Measurements from ENCODE around the gene ANKMY1. TPM values are rescaled to one million over a fixed set of nuclear protein-coding genes. Genes with fewer than 3 reads are reported as not detected.

The ANKMY1 gene
- total RNA-seq, 4 donors from 2014 or later, result 13.3 to 40.8 (median 22.0) TPM

DNA sequence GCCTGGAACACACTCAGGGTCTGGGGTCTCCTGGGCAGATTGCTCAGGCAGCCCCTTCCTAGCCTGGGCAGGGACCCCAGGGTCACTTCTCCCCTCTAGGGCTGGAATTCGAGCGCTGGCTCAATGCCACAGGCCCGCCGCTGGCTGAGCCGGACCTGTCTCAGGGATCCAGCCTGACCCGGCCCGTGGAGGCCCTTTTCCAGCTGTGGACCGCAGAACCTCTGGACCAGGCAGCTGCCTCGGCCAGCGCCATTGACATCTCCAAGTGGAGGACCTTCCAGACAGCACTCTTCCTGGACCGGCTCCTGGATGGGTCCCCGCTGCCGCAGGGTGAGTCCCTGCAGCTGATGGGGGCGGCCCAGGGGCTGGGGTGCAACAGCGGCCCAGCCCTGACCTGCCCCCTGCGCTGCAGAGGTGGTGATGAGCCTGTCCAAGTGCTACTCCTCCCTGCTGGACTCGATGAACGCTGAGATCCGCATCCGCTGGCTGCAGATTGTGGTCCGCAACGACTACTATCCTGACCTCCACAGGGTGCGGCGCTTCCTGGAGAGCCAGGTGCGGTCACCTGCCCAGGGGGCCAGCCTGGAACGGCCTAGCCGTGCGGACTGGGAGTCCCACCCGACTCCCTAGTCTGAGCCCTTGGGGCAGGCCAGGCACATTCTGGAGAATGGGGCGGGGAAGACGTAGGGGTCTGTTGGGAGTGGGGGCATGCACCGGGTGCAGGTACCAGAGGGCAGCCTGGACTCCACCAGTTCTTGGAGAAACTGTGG, 18.8 kb upstream of the ANKMY1 start:
- DNase-seq, result no peak
- no peak for TF ChIP-seq POLR2A (IDR thresholded peaks at IDR 0.05)
- TF ChIP-seq, protein P1, sequence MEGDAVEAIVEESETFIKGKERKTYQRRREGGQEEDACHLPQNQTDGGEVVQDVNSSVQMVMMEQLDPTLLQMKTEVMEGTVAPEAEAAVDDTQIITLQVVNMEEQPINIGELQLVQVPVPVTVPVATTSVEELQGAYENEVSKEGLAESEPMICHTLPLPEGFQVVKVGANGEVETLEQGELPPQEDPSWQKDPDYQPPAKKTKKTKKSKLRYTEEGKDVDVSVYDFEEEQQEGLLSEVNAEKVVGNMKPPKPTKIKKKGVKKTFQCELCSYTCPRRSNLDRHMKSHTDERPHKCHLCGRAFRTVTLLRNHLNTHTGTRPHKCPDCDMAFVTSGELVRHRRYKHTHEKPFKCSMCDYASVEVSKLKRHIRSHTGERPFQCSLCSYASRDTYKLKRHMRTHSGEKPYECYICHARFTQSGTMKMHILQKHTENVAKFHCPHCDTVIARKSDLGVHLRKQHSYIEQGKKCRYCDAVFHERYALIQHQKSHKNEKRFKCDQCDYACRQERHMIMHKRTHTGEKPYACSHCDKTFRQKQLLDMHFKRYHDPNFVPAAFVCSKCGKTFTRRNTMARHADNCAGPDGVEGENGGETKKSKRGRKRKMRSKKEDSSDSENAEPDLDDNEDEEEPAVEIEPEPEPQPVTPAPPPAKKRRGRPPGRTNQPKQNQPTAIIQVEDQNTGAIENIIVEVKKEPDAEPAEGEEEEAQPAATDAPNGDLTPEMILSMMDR (IDR thresholded peaks at IDR 0.05), result no peak
- Histone ChIP-seq H3K36me3 (no peaks in the 10 kb centered on the region), H3K27ac (no peak overlapping the region), H3K4me3 (no peak overlapping the region), H3K4me1 (peaks cover 0 to 5% of the 10 kb centered on the region in 2 donors), H3K9me3 (no peaks in the 10 kb centered on the region), H3K27me3 (no peaks in the 10 kb centered on the region)
- intact Hi-C loops (cut with DNase I; ENCODE audit: low total_unique reads), result no loop called here

DNA sequence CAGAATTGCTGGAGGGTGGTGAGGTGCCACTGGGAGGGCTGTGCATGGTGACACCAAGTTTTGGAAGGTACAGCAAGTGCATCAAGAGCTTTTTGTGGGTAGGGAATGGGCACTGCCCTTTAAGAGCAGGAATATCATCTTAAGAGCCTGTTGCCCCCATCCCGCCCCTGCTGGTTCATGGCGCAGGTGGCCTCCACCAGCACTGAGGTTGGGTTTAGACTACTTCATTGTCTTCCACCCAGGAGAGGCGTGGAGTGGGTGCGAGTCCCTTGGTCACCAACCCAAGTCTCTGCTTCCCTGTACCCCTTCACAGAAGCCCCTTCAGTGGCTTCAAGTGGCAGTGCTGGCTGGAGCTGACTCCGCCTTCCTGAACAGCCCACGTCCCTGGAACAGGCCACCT, 18.2 kb upstream of the ANKMY1 start:
- Histone ChIP-seq H3K4me3 (no peak overlapping the region), H3K27ac (no peak overlapping the region), H3K27me3 (no peaks in the 10 kb centered on the region), H3K36me3 (no peaks in the 10 kb centered on the region), H3K4me1 (peaks cover 0 to 5% of the 10 kb centered on the region in 2 donors), H3K9me3 (no peaks in the 10 kb centered on the region)
- intact Hi-C loops (cut with DNase I; ENCODE audit: low total_unique reads), result no loop called here
- no peak for DNase-seq
- TF ChIP-seq, protein P1 (IDR thresholded peaks at IDR 0.05), result no peak
- no peak for TF ChIP-seq POLR2A (IDR thresholded peaks at IDR 0.05)

DNA sequence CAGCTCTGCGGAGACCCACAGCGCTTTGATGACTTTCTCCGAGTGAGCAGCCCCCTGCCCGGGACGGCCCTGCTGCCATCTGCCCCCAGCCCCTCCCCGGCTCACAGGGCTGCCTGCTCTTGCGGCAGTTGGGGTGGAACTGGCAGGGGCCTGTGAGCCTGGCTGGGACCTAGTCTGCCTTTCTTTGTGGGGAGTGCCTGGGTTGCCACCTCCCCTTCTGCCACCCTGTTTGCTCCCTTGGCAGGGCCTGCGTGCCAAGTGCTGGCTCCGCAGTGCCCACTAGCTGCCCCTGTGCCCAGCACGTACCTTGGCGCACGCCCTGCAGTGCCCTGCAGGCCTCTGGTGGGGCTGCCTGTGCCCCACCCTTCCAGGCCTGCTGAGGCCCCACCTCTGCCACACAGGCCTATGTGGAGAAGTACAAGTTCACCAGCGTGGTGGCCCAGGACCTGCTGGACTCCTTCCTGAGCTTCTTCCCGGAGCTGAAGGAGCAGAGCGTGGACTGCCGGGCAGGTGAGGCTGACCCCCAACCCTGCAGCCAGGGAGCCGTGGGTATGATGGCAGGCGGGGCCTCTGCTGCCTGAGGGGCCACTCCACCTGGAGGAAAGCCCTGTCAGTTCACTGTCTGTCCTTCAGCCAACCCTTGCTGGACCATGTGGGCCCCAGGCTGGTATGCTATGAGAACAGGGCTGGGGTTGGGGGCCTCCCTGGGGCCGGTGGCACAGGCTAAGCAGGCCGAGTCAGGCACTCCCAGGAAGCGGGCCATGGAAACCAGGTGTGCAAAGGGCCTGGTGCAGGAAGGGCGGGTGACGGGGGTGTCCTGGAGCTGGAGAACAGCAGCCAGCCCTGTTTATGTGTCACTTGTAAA, 17.5 kb upstream of the ANKMY1 start:
- peaks cover 0 to 5% of the 10 kb centered on the region in 2 donors for H3K4me1 ChIP-seq
- no peak overlapping the region for H3K4me3 ChIP-seq
- DNase-seq, result no peak
- TF ChIP-seq, protein P1 (IDR thresholded peaks at IDR 0.05), result no peak
- TF ChIP-seq POLR2A (IDR thresholded peaks at IDR 0.05), result no peak
- no peaks in the 10 kb centered on the region for H3K27me3 ChIP-seq
- H3K27ac ChIP-seq, result no peak overlapping the region
- intact Hi-C loops (cut with DNase I; ENCODE audit: low total_unique reads), result no loop called here
- no peaks in the 10 kb centered on the region for H3K9me3 ChIP-seq
- H3K36me3 ChIP-seq, result no peaks in the 10 kb centered on the region

DNA sequence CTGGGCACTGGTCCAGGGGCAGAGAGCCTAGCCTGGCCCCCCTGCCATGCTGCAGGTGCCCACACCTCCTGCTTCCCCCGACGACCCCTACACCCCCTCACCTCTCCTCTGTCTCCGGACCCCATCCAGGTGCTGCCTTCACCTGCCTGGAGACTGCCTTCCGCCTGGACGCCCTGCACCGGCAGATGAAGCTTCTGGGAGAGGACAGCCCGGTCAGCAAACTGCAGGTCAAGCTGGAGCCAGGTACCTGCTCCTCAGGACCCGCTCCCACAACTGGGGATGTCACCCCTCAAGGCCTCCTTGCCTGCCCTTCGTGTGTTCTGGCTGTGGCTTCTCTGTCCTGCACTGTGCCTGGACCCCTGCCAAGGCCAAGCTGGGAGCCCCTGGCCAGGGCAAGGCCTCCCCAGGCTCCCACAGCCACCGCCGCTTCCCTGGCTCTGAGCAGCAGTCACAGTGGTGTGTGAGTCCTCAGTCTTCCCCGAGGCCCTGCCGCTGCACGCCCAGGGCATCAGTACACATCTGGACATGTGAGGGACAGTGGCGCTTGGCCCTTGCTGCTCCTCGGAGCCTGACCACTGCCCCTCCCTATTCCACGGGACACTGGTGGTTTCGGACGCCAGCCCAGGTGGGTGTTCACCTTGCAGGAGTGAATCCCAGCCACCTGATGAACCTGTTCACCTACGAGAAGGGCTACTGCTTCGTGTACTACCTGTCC, 16.8 kb upstream of the ANKMY1 start:
- TF ChIP-seq POLR2A (IDR thresholded peaks at IDR 0.05), result no peak
- TF ChIP-seq, protein P1 (IDR thresholded peaks at IDR 0.05), result no peak
- no peaks in the 10 kb centered on the region for H3K36me3 ChIP-seq
- no peak overlapping the region for H3K4me3 ChIP-seq
- intact Hi-C loops (cut with DNase I; ENCODE audit: low total_unique reads), result no loop called here
- H3K27me3 ChIP-seq, result no peaks in the 10 kb centered on the region
- no peaks in the 10 kb centered on the region for H3K9me3 ChIP-seq
- DNase-seq, result no peak
- peaks cover 1 to 6% of the 10 kb centered on the region in 2 donors for H3K4me1 ChIP-seq
- H3K27ac ChIP-seq, result no peak overlapping the region
